ENCODE measurements around the gene SLC12A5.
"Not testable (repeated sequence)": the region's sequence is repeated elsewhere in the genome, so short reads cannot be mapped to it uniquely, and the experiment has no call there.

SLC12A5 gene

GRCh38 chr20:46028772-46029371 lies at the start of gene SLC12A5:
Gene SLC12A5 (plus strand): TSS chr20:46029215. CDS start chr20:46029345, 130 bp downstream.
- DNase-seq = no peak

- DNase-seq = no peak
These were observed 47.8 kb upstream of the SLC12A5 start for GRCh38 chr20:45981261-45981660.

GRCh38 chr20:45983279-45983743 lies 45.7 kb upstream of the SLC12A5 start:
- DNase-seq = no peak

- no peak for DNase-seq
These were observed 43.4 kb upstream of the SLC12A5 start for GRCh38 chr20:45985573-45985972.

- peak; percentile 33 to 43 for DNase-seq
These were observed 41.8 kb upstream of the SLC12A5 start for GRCh38 chr20:45987108-45987780.

GRCh38 chr20:45988830-45989229 lies 40.2 kb upstream of the SLC12A5 start:
- DNase-seq = not testable (repeated sequence)

- no peak for DNase-seq
These were observed 37.4 kb upstream of the SLC12A5 start for GRCh38 chr20:45991616-45992015.

GRCh38 chr20:45993197-45993951 lies 35.6 kb upstream of the SLC12A5 start:
- no peak for DNase-seq

GRCh38 chr20:45994761-45995493 lies 34.1 kb upstream of the SLC12A5 start:
- no peak for DNase-seq

GRCh38 chr20:45995495-45996097 lies 33.4 kb upstream of the SLC12A5 start:
- not testable (repeated sequence) for DNase-seq

- no peak for DNase-seq
These were observed 31.8 kb upstream of the SLC12A5 start for GRCh38 chr20:45997187-45997586.

GRCh38 chr20:45998337-45998736 lies 30.7 kb upstream of the SLC12A5 start:
- DNase-seq = no peak

GRCh38 chr20:45998761-45999160 lies 30.3 kb upstream of the SLC12A5 start:
- DNase-seq = no peak

GRCh38 chr20:45999557-46000261 lies 29.3 kb upstream of the SLC12A5 start:
- no peak for DNase-seq

GRCh38 chr20:46000262-46000996 lies 28.6 kb upstream of the SLC12A5 start:
- DNase-seq = no peak

- no peak for DNase-seq
These were observed 27.5 kb upstream of the SLC12A5 start for GRCh38 chr20:46001498-46001897.

GRCh38 chr20:46002008-46002407 lies 27.0 kb upstream of the SLC12A5 start:
- DNase-seq = no peak

- DNase-seq = no peak
These were observed 24.8 kb upstream of the SLC12A5 start for GRCh38 chr20:46004187-46004586.

- DNase-seq = peak in 1 of 2 experiments; percentile 35
These were observed 24.0 kb upstream of the SLC12A5 start for GRCh38 chr20:46004889-46005473.

- no peak for DNase-seq
These were observed 22.9 kb upstream of the SLC12A5 start for GRCh38 chr20:46006022-46006705.

Data from NCI-H187 (cell line).